Measurements from ENCODE around the gene SGCA. TPM values are rescaled to one million over a fixed set of nuclear protein-coding genes. Genes with fewer than 3 reads are reported as not detected.

SGCA gene
- total and polyA plus RNA-seq, 2 of the 13 experiments (the other 11 are each of a cell fraction or from before 2014, with no cell fraction given): not detected

- TF ChIP-seq KIAA2018 (CRISPR knock-in tag; IDR thresholded peaks at IDR 0.05; ENCODE audit: borderline replicate concordance) (no peak), KAT7 (CRISPR knock-in tag; IDR thresholded peaks at IDR 0.05; ENCODE audit: borderline replicate concordance) (no peak), ZNF564 (CRISPR knock-in tag; IDR thresholded peaks at IDR 0.05) (no peak), ZNF879 (CRISPR knock-in tag; IDR thresholded peaks at IDR 0.05) (no peak), HOXA7 (CRISPR knock-in tag; IDR thresholded peaks at IDR 0.05) (no peak), MYNN (CRISPR knock-in tag; IDR thresholded peaks at IDR 0.05; ENCODE audit: low read depth) (no peak), ESRRA (CRISPR knock-in tag; IDR thresholded peaks at IDR 0.05; ENCODE audit: low read depth) (no peak), LCORL (IDR thresholded peaks at IDR 0.05) (no peak), LCORL (CRISPR knock-in tag; IDR thresholded peaks at IDR 0.05) (0 out of 2 replicates have a peak, but pooled peaks have one; percentile 44), ZNF496 (CRISPR knock-in tag; IDR thresholded peaks at IDR 0.05; ENCODE audit: insufficient replicate concordance) (no peak), TCF7L2 (IDR thresholded peaks at IDR 0.05; ENCODE audit: low read depth, low read length) (no peak), U2AF2 (IDR thresholded peaks at IDR 0.05; ENCODE audit: low read depth, low read length) (no peak), TMF1 (CRISPR knock-in tag; IDR thresholded peaks at IDR 0.05; ENCODE audit: low read depth) (no peak), ZNF138 (CRISPR knock-in tag; IDR thresholded peaks at IDR 0.05; ENCODE audit: low read depth) (no peak), CHCHD3 (CRISPR knock-in tag; IDR thresholded peaks at IDR 0.05) (no peak), UBTF (CRISPR knock-in tag; IDR thresholded peaks at IDR 0.05) (0 out of 2 replicates have a peak, but pooled peaks have one; percentile 34), ZFP36 (IDR thresholded peaks at IDR 0.05; ENCODE audit: borderline replicate concordance, low read depth, low read length, partially characterized antibody) (no peak), SMARCC2 (IDR thresholded peaks at IDR 0.05) (no peak)
- TF ChIP-seq, protein P1, sequence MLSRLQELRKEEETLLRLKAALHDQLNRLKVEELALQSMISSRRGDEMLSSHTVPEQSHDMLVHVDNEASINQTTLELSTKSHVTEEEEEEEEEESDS (CRISPR knock-in tag; IDR thresholded peaks at IDR 0.05; ENCODE audit: borderline replicate concordance): no peak
These were observed 54.2 kb downstream of the SGCA start (continued) for GRCh38 chr17:50219939-50220465.
